MM.1S (cell line): ENCODE data around the gene LPCAT1.

ENCODE experiments used
- DNase-seq: peaks from one replicate; pipeline ENCODE4 v3.0.0-alpha.2; 2015
- H2AFZ ChIP-seq: fragments of 300-600 bp; sonication (generic); 2 replicates; pipeline ENCODE4 v1.6.0; 2016; ENCODE audit warnings: antibody characterized with exemption, low read length
- H3F3A ChIP-seq: fragments of 300-600 bp; sonication (generic); 2 replicates; pipeline ENCODE4 v1.6.1; 2016; ENCODE audit warnings: mild to moderate bottlenecking, antibody characterized with exemption, low read length, moderate library complexity, mixed read lengths; ENCODE audit not compliant: insufficient read depth
- H3K27ac ChIP-seq: fragments of 300-600 bp; sonication (generic); 2 replicates; pipeline ENCODE4 v1.5.1; 2016; ENCODE audit warnings: mild to moderate bottlenecking, low read length
- H3K27me3 ChIP-seq: fragments of 300-600 bp; sonication (generic); replicated peaks from 2 replicates; pipeline ENCODE4 v1.6.0; 2016; ENCODE audit warnings: low read length; ENCODE audit not compliant: insufficient read depth
- H3K36me3 ChIP-seq: fragments of 300-600 bp; sonication (generic); replicated peaks from 2 replicates; pipeline ENCODE4 v1.6.1; 2016; ENCODE audit warnings: mild to moderate bottlenecking, low read length, mixed read lengths; ENCODE audit not compliant: insufficient read depth
- H3K4me1 ChIP-seq: fragments of 300-600 bp; sonication (generic); 2 replicates; pipeline ENCODE4 v1.6.1; 2016; ENCODE audit warnings: low read length, mixed read lengths
- H3K4me2 ChIP-seq: fragments of 300-600 bp; sonication (generic); 2 replicates; pipeline ENCODE4 v1.6.0; 2016; ENCODE audit warnings: low read depth, low read length
- H3K4me3 ChIP-seq: fragments of 300-600 bp; sonication (generic); 2 replicates; pipeline ENCODE4 v1.5.1; 2016; ENCODE audit warnings: low read length, mixed read lengths
- H3K79me2 ChIP-seq: fragments of 300-600 bp; sonication (generic); 2 replicates; pipeline ENCODE4 v1.6.1; 2016; ENCODE audit warnings: mixed run types, low read length, mixed read lengths
- H3K9ac ChIP-seq: fragments of 300-600 bp; sonication (generic); 2 replicates; pipeline ENCODE4 v1.6.1; 2016; ENCODE audit warnings: low read length, mixed read lengths
- H3K9me2 ChIP-seq: fragments of 300-600 bp; sonication (generic); replicated peaks from 2 replicates; pipeline ENCODE4 v1.6.1; 2016; ENCODE audit warnings: mild to moderate bottlenecking, low read length, mixed read lengths; ENCODE audit not compliant: insufficient read depth
- H3K9me3 ChIP-seq: fragments of 300-600 bp; sonication (generic); replicated peaks from 2 replicates; pipeline ENCODE4 v1.6.1; 2016; ENCODE audit warnings: mild to moderate bottlenecking, low read length, mixed read lengths; ENCODE audit not compliant: insufficient read depth
- H4K20me1 ChIP-seq: fragments of 300-600 bp; sonication (generic); 2 replicates; pipeline ENCODE4 v1.6.1; 2016; ENCODE audit warnings: mild to moderate bottlenecking, low read length, moderate library complexity, mixed read lengths; ENCODE audit not compliant: insufficient read depth
- EZH2 ChIP-seq: fragments of 300-600 bp; sonication (generic); optimal IDR thresholded peaks from 2 replicates; pipeline ENCODE3; 2017; ENCODE audit warnings: low read depth, mild to moderate bottlenecking, antibody characterized with exemption, low read length, mixed read lengths
- EZH2phosphoT487 ChIP-seq: fragments of 300-600 bp; sonication (generic); IDR thresholded peaks from 2 replicates; pipeline ENCODE4 v1.6.1; 2018; ENCODE audit warnings: antibody characterized with exemption, low read length
- TF ChIP-seq, protein P1 (sequence below): fragments of 300-600 bp; sonication (generic); IDR thresholded peaks from 2 replicates; pipeline ENCODE4 v1.5.1; 2016; ENCODE audit warnings: antibody characterized with exemption, low read length, mixed read lengths

The LPCAT1 gene

GRCh38 chr5:1488882-1489680, 34.7 kb downstream of the LPCAT1 start:
- Histone ChIP-seq H3K79me2 (peaks cover 87% of the 10 kb centered on the region), H3K4me2 (peak overlapping the region; percentile 31; the same call in 1 of the 2 replicates), H3K4me1 (peaks cover 35% of the 10 kb centered on the region), H3K9ac (peak overlapping the region; percentile 35; the same call in 1 of the 2 replicates), H2AFZ (no peak overlapping the region), H3F3A (peaks cover 27% of the 10 kb centered on the region), H4K20me1 (no peaks in the 10 kb centered on the region), H3K36me3 (peaks cover 9% of the 10 kb centered on the region; the same call in 1 of the 2 replicates), H3K9me3 (no peaks in the 10 kb centered on the region), H3K27me3 (no peaks in the 10 kb centered on the region), H3K4me3 (no peak overlapping the region), H3K9me2 (no peaks in the 10 kb centered on the region), H3K27ac (peak overlapping the region; percentile 90)
- no peak for TF ChIP-seq EZH2phosphoT487
- TF ChIP-seq, protein P1, sequence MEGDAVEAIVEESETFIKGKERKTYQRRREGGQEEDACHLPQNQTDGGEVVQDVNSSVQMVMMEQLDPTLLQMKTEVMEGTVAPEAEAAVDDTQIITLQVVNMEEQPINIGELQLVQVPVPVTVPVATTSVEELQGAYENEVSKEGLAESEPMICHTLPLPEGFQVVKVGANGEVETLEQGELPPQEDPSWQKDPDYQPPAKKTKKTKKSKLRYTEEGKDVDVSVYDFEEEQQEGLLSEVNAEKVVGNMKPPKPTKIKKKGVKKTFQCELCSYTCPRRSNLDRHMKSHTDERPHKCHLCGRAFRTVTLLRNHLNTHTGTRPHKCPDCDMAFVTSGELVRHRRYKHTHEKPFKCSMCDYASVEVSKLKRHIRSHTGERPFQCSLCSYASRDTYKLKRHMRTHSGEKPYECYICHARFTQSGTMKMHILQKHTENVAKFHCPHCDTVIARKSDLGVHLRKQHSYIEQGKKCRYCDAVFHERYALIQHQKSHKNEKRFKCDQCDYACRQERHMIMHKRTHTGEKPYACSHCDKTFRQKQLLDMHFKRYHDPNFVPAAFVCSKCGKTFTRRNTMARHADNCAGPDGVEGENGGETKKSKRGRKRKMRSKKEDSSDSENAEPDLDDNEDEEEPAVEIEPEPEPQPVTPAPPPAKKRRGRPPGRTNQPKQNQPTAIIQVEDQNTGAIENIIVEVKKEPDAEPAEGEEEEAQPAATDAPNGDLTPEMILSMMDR: no peak
- TF ChIP-seq EZH2: no peak
- DNase-seq: peak; percentile 60

GRCh38 chr5:1487079-1487764, 36.5 kb downstream of the LPCAT1 start:
- H3K27ac ChIP-seq: no peak overlapping the region
- H3K79me2 ChIP-seq: peaks cover 77% of the 10 kb centered on the region
- TF ChIP-seq EZH2phosphoT487 (no peak), EZH2 (no peak)
- TF ChIP-seq, protein P1: no peak

GRCh38 chr5:1486271-1486670, 37.5 kb downstream of the LPCAT1 start:
- peaks cover 32% of the 10 kb centered on the region for H3K4me1 ChIP-seq
- no peak overlapping the region for H3K4me3 ChIP-seq
- H3K79me2 ChIP-seq: peaks cover 68% of the 10 kb centered on the region
- H2AFZ ChIP-seq: no peak overlapping the region
- H3K9me2 ChIP-seq: no peaks in the 10 kb centered on the region
- no peak overlapping the region for H3K9ac ChIP-seq
- 0 out of 2 replicates have a peak, but pooled peaks cover 7% of the 10 kb centered on the region for H3K36me3 ChIP-seq
- H3K27ac ChIP-seq: no peak overlapping the region
- DNase-seq: no peak
- TF ChIP-seq EZH2 (no peak), EZH2phosphoT487 (no peak)
- TF ChIP-seq, protein P1: no peak
- no peaks in the 10 kb centered on the region for H3K9me3 ChIP-seq
- no peaks in the 10 kb centered on the region for H3K27me3 ChIP-seq
- no peaks in the 10 kb centered on the region for H4K20me1 ChIP-seq
- no peak overlapping the region for H3K4me2 ChIP-seq
- peaks cover 27% of the 10 kb centered on the region for H3F3A ChIP-seq

More at GRCh38 chr5:1487079-1487764, 36.5 kb downstream of the LPCAT1 start:
- no peak overlapping the region for H3K9ac ChIP-seq
- no peak overlapping the region for H2AFZ ChIP-seq
- DNase-seq: no peak
- H4K20me1 ChIP-seq: no peaks in the 10 kb centered on the region
- no peak overlapping the region for H3K4me2 ChIP-seq
- H3K27me3 ChIP-seq: no peaks in the 10 kb centered on the region
- H3K4me1 ChIP-seq: peaks cover 35% of the 10 kb centered on the region
- H3K9me2 ChIP-seq: no peaks in the 10 kb centered on the region
- H3K4me3 ChIP-seq: no peak overlapping the region
- peaks cover 12% of the 10 kb centered on the region; the same call in 1 of the 2 replicates for H3K36me3 ChIP-seq
- no peaks in the 10 kb centered on the region for H3K9me3 ChIP-seq
- H3F3A ChIP-seq: peaks cover 27% of the 10 kb centered on the region
